ENCODE data around the gene ANP32E.

GRCh38 chr1:150249936-150250335 lies 14.0 kb upstream of the ANP32E start:
- no peak for TF ChIP-seq POLR2AphosphoS5 (IDR thresholded peaks at IDR 0.05; ENCODE audit: insufficient read depth in 1 of 2, low read depth in 1 of 2)
- no peak for TF ChIP-seq CTCF (IDR thresholded peaks at IDR 0.05)
- no peak for TF ChIP-seq POLR2A (IDR thresholded peaks at IDR 0.05)

Measured in vagina (tissue), 2 donors.